GM19099 (cell line): Measurements from ENCODE around the gene COA1.

Experiments used
- POLR2A ChIP-seq: IDR thresholded peaks from 3 replicates; pipeline ENCODE4 v1.6.1; 2011; ENCODE audit warnings: low read depth; ENCODE audit not compliant: insufficient read length; ENCODE audit errors: extremely low read depth

Gene COA1

GRCh38 chr7:43729214-43729923 lies at the start of gene COA1:
Gene COA1 (minus strand): TSS chr7:43729523. CDS start chr7:43648614, 80,909 bp downstream.
- peak; percentile 88 for TF ChIP-seq POLR2A

GRCh38 chr7:43771573-43771972 lies 42.2 kb upstream of the COA1 start:
- no peak for TF ChIP-seq POLR2A

GRCh38 chr7:43771128-43771527 lies 41.8 kb upstream of the COA1 start:
- no peak for TF ChIP-seq POLR2A

GRCh38 chr7:43769791-43770465 lies 40.6 kb upstream of the COA1 start:
- no peak for TF ChIP-seq POLR2A

- TF ChIP-seq POLR2A, result no peak
Observed at GRCh38 chr7:43769281-43769680, 40.0 kb upstream of the COA1 start.

- TF ChIP-seq POLR2A, result no peak
Observed at GRCh38 chr7:43768887-43769272, 39.6 kb upstream of the COA1 start.

GRCh38 chr7:43768201-43768886 lies 39.0 kb upstream of the COA1 start:
- no peak for TF ChIP-seq POLR2A

- TF ChIP-seq POLR2A, result no peak
Observed at GRCh38 chr7:43767311-43767710, 38.0 kb upstream of the COA1 start.

- no peak for TF ChIP-seq POLR2A
Observed at GRCh38 chr7:43766564-43766963, 37.2 kb upstream of the COA1 start.

GRCh38 chr7:43764807-43765491 lies 35.6 kb upstream of the COA1 start:
- no peak for TF ChIP-seq POLR2A

- no peak for TF ChIP-seq POLR2A
Observed at GRCh38 chr7:43764039-43764761, 34.9 kb upstream of the COA1 start.

- no peak for TF ChIP-seq POLR2A
Observed at GRCh38 chr7:43763183-43763582, 33.9 kb upstream of the COA1 start.

- TF ChIP-seq POLR2A, result no peak
Observed at GRCh38 chr7:43761938-43762692, 32.8 kb upstream of the COA1 start.

GRCh38 chr7:43761382-43761781 lies 32.1 kb upstream of the COA1 start:
- TF ChIP-seq POLR2A, result no peak
